NCI-H774 (cell line): ENCODE measurements around the gene PITHD1.
"Not testable (repeated sequence)": the region's sequence is repeated elsewhere in the genome, so short reads cannot be mapped to it uniquely, and the experiment has no call there.

Experiments
- DNase-seq: peaks from one replicate; lab custom pipeline; 2025; lab: John Stamatoyannopoulos, UW

PITHD1 gene

DNA sequence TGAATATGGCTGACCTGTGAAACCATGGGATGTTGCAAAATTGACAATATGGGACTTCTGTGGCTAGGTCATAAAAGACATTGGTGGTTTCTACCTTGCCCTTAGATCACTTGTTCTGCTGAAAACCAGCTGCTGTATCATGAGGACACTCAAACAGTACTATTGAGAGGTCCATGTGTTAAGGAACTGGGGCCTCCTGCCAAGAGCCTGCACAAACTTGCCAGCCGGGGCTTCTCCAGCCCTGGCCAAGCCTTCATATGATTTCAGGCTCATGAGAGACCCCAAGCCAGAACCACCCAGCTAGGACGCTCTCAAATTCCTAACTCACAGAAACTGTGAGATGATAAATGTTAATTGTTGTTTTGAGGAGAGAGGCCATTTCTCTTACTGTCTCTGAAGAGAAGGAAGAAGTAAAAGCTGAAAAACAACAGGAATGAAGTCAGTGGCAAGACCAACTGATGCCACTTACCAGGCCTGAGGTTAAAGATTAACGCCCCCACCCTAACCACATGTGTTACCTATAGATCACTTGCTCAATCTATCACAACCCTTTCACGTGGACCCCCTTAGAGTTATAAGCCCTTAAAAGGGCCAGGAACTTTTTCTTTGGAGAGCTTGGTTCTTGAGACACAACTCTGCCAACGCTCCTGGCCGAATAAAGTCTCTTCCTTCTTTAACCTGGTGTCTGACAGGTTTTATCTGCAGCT lies 3.9 kb upstream of the PITHD1 start:
- DNase-seq, result no peak

DNA sequence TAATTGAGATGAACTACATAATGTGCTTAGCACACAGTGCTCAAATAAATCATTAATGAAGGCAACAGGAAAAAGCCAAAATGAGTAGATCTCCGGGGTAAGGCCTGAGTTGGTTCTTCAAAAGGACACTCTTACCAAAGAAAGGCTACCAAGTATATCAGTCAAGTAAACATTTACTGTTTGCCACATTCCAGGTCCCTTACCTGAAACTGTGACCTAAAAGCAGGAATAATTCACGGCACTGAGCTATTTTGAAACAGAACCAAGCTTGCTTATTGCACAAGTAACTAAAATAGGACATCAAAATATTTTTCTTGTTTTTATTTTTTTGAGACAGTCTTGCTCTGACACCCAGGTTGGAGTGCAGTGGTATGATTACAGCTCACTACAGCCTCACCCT lies 2.0 kb upstream of the PITHD1 start:
- DNase-seq, result no peak

DNA sequence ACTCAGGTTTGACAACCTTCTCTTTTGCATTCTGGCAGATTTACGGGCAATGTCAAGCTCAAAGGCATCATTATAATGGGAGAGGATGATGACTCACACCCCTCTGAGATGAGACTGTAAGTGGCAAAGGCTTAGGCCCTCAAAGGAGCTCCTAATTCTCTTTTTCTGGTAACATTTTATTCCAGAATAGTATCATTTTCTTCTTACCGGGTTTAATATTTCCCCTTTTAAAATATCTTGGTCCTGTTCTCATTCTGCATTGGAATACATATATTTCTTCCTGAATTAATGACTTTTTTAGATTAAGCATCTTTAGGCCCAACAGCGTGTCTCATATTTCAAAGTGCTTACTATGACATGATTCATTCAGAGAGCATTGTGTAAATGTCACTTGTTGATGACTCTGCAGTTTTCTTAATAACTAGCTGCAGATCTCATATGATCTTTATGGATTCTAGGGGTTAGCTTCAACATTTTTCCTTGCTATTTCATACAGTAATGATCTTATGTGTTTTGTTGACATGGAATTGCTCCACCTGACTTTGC lies 1.7 kb downstream of the PITHD1 start:
- no peak for DNase-seq

DNA sequence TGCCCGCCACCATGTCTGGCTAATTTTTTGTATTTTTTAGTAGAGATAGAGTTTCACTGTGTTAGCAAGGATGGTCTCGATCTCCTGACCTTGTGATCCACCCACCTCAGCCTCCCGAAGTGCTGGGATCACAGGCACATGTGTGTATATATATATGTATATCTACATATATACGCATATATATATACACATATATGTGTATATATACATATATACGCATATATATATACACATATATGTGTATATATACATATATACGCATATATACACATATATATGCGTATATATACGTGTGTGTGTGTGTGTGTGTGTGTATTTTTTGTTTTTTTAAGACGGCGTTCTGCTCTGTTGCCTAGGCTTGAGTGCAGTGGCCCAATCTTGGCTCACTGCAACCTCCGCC lies 4.9 kb downstream of the PITHD1 start:
- DNase-seq, result not testable (repeated sequence)

DNA sequence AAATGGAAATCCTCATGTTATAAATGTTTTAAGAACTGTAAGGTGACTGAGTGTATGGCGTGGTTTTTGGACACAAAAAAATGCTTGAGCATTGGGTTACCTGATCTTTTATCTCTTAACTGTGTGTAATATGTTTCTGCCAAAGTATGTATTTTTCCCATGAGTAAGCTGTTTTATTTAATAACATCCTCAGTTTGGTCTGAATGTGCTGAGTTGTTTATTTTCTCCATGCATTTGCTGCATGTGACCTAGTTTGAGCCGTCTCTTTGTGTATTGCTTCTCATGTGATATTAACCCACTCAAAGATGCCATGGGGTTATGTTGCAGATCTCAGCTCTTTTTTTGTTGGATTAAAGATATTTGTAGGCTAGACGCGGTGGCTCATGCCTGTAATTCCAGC lies 6.6 kb downstream of the PITHD1 start:
- DNase-seq, result no peak

DNA sequence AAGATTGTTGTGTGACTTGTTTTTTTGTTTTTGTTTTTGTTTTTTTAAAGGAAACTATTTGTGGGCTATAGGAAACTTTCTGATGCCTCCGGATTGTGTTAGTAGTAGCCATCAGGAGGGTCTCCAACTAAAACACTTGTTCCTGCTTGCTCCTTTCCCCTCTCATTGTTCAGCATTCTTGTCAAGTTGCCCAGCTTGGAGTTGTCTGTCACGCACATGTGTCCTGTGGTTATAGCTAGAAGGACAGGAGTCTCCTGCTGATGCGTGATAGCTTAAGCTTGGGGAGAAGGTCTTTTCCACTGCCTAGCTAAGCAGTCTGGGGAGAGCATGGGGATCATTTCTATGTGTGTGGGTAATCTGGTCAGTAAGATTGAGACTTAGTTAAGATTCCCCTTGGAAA lies 9.5 kb downstream of the PITHD1 start:
- DNase-seq, result no peak

DNA sequence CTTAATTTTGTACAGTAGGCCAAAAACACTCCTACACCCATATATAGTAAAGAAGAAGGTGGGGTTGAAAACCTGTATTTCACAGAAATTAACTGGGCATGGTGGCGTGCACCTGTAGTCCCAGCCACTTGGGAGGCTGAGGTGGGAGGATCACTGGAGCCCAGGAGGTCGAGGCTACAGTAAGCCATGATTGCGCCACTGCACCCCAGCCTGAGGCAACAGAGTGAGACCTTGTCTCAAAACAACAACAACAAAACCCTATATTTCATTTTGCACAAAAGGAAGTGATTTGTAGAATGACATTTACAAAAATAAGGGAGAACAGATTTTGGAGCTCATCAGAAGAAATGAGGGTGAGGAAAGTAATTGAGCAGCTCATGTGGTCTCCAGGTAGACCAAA lies 10.5 kb downstream of the PITHD1 start:
- DNase-seq, result no peak

DNA sequence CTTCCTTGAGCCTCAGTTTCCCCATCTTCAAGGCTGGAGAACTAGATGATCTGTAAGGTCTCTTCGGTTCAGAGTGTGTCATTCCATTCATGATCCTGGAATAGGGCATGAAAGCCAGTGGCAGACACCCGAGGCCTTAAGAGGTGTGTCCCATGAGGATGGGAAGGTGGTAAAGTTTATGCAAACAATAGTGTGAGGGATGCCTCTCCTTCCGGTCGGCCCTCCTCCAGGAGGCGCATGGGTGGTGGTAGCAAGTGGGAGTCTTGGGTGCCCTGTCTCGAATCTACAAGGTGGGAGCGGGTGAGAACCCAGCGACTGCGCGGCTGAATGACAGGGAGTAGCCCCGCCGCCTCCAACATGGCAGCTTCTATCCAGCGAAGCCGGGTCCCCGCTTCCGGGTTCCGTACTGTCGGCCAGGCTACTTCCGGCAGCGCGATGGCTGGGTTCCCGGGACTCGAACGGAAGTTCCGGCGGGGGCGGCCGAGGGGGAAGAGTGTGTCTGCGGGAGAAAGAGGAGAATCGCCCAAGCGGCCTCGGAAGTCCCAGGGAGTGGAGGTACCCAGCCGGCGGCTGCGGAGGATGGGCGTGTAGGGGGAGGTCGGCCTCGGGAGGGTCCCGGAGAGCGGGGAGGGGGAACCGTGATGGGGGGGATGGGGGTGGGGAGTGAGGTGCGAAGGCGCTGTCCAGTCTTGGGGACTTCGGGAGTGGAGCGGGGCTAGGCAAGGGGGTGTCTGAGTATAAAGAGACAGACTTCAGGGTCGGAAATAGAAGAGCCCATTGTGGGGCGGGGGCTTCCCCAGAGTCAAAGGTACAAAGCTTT lies 12.7 kb downstream of the PITHD1 start, which contains the start of gene LYPLA2:
LYPLA2 (plus strand) TSS at position 450 of the 820 bp plus-strand sequence. CDS start 1,538 bp downstream, outside the sequence.
- peak; percentile 69 for DNase-seq

DNA sequence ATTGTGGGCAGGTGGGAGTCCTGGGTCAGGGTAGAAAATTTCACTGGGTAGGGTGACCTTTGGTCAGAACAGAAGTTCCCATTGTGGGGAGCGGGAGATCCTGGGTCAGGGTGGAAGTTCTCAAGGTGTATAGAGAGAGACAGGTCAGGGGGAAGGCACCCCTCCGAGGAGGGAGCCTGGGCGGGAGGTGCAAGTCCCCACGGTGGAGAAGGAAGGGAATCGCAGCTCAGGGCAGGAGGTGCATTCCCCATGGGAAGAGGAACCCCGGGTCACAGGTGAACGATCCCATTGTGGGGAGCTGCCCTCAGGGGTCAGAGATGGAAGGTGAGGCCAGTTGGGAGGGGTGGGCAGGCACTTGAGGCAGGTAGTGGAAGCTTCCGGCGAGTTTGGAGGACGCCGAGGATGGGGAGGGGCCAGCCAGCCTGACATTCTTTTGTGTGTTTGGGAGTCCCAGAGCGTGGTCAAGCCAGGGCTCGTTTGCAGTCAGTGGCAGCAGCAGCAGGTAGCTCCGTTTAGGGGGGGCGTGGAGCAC lies 13.4 kb downstream of the PITHD1 start:
- no peak for DNase-seq

DNA sequence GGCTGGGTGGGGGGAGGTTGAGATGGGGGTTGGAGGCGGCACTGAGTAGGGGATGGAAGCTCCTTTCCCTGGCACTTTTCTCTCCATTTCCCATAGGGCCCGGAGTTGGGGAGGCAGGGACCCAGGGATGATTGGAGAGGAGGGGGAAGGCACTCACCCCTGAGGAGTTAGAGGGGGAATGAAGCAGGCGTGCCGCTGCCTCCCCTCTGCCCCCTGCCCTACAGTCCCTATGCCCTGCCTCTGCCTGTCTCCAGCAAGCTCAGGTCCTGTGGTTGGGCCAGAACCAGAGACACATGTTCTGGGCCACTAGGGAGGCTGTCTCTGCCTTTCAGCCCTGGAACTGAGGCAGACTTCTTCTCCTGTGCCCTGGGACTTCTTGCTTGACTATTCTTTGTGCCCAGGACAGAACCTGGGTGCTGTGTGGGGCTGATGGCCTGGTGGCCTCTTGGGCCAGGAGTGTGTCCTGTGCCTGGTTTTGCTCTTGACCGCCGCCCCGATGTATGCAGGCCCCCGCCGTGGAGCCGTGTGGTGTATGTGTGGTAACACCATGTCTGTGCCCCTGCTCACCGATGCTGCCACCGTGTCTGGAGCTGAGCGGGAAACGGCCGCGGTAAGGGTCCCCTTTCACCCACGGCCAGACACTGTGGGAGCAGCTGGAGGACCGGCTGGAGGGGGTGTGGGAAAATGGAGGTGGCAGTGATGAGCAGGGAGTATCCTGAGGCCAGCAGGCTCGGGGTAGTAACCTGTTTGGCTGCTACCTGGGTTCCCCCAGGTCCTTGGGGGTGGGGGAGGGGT lies 14.1 kb downstream of the PITHD1 start:
- DNase-seq, result no peak

DNA sequence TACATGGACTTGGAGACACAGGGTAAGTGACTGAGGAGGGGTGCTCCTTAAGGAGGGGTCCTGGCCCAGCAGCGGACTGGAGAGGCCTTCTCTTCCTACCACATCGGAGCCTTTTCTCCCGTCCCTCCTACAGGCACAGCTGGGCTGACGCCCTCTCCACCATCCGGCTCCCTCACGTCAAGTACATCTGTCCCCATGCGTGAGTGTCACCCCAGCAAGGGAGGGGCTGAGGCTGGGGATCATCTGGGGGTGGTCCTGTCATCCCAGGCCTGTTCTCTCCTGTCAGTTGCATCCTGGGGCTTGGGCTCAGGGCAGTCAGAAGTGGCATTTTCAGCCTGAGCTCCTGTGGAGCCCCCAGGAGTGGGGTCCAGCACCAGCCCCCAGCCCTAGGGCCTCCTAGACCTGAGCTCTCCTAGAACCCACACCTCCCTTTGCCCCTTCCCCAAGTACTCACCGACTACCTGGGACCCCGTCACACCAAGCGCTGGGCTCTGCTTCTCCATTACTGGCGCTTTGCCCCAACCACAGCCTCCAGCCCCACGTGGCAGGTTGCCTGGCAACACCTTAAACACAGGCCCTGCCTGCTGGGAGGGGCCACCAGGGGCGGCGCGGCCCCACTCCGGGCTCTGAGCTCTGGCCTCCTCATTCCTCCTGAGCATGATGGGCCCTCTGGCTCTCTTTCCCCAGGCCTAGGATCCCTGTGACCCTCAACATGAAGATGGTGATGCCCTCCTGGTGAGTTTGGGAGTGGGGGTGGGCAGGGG lies 15.0 kb downstream of the PITHD1 start:
- no peak for DNase-seq

DNA sequence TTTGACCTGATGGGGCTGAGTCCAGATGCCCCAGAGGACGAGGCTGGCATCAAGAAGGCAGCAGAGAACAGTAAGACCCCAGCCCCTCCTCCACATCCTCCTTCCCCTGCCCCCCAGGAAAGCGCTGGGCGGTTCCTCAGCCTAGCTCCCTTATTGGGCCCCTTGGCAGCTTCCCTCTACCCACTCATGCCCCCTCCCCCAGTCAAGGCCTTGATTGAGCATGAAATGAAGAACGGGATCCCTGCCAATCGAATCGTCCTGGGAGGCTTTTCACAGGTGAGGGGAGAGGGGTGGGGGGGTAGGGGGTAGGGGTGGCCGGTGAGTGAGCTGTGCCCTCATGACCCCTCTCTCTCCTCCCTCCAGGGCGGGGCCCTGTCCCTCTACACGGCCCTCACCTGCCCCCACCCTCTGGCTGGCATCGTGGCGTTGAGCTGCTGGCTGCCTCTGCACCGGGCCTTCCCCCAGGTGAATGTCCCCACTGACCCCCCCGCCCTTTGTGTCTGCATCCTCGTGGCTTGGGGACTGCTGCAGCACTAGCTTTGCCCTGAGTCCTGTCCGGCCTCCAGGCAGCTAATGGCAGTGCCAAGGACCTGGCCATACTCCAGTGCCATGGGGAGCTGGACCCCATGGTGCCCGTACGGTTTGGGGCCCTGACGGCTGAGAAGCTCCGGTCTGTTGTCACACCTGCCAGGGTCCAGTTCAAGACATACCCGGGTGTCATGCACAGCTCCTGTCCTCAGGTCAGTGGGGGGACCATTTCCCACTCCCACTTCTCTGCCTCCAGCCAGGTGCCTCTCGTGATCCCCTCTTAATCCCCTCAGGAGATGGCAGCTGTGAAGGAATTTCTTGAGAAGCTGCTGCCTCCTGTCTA lies 15.9 kb downstream of the PITHD1 start:
- DNase-seq, result no peak

DNA sequence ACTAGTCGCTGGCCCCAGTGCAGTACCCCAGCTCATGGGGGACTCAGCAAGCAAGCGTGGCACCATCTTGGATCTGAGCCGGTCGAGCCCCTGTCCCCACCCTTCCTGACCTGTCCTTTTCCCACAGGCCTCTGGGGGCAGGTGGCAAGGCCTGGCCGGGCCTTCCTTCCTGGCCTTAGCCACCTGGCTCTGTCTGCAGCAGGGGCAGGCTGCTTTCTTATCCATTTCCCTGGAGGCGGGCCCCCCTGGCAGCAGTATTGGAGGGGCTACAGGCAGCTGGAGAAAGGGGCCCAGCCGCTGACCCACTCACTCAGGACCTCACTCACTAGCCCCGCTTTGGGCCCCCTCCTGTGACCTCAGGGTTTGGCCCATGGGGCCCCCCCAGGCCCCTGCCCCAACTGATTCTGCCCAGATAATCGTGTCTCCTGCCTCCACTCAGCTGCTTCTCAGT lies 16.5 kb downstream of the PITHD1 start:
- not testable (repeated sequence) for DNase-seq

DNA sequence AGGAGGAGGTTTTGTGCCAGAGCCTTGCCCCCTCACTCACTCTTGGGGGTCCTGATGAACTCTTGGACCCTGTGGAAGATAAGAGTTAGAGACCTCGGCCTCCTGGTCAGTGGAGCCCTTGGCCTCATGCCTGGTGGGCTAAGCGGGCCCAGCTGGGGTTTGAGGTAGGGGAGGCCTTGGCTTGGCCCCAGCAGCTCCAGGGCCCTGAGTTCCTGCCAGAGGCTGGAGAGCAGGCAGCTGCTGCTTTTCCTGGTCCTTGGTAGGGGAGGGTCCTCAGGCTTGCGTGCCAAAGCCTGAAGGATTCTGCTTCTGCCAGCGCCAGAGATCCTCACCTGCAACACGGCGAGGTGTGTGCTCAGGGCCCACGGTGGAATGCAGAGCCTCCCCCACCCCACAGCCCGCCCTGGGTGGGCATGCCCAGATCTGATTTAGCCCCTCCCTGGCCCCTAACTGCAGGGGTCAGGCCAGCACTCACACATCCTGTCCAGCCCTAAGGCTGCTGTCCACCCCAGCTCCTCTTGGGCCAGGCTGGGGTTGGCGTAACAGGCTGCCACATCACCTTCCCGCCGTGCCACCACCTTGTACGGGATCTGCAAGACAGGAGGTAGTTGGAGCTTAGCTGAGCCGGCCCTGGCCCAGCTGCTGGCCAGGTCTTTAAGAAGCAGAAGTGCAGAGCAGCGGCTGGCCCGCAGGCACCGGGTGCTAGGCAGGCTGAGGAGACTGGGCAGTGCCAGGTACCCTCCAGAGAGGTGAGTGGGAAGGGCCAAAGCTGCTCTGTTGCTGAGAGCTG lies 17.7 kb downstream of the PITHD1 start:
- DNase-seq, result no peak

DNA sequence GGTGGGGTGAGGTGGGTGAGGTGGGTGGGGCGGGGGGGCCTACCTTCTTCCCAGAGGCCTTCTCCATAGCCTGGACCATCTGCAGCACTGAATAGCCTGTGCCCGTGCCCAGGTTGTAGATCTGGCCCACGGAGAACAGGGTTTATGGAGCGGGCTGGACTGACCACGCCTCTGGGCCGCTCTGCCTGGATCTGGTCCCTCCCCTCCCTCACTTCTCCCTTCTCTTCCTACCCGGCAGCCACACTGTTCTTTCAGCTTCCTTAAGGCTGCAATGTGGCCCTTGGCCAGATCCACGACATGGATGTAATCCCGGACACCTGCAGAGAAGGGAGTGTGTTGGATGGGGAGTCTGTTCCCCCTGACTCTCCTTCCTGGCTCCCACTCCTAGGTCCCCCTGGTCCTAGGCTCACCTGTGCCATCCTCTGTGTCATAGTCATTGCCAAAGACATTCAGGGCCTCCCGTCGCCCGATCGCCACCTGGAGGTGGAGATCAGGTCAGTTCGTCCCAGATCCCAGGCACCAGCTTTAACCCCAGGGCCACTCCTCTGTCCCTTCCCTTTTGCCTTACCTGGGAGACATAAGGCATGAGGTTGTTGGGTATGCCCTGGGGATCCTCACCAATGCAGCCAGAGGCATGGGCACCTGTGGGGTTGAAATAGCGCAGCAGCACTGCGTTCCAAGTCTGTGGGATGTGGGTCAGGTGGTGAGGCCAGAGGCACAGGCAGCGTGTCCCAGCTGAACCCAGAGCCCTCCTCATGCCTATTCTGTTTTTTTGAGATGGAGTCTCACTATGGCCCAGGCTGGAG lies 18.5 kb downstream of the PITHD1 start:
- DNase-seq, result no peak

DNA sequence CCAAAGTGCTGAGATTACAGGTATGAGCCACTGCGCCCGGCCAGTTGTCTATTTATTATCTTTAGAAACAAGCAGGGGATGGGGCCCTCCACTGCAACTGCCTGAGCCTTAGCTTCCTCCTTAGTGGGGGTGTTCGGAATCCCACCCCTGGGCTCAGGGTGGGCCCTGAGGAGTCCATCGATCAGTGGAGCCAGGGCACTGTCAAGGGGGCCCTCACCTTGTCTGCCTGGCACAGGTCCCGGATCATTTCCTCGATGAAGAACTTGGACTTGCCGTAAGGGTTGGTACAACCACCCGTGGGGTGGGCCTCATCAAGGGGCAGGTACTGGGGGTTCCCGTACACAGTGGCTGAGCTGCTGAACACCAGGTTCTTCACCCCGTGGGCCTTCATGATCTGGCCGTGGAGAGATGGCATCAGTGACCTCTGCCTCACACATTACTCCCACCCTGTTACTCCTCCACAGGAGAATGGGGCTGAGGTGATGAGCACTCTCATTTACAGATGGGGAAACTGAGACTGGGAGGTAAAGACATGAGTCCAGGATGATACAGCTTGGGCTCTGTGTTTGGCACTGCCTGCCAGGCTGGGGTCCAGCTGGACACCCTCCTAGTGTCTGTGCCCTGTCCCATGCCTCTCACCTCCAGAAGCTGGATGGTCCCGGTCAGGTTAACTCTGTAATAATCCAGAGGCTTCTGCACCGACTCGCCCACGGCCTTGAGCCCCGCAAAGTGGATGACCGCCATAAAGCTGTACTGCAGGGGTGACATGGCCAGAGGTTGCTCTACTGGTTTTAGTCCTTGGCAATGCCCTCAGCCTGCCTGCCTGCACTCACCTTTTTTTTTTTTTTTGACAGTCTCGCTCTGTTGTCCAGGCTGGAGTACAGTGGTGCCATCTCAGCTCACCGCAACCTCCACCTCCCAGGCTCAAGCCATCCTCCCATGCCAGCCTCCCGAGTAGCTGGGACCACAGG lies 19.5 kb downstream of the PITHD1 start:
- no peak for DNase-seq

DNA sequence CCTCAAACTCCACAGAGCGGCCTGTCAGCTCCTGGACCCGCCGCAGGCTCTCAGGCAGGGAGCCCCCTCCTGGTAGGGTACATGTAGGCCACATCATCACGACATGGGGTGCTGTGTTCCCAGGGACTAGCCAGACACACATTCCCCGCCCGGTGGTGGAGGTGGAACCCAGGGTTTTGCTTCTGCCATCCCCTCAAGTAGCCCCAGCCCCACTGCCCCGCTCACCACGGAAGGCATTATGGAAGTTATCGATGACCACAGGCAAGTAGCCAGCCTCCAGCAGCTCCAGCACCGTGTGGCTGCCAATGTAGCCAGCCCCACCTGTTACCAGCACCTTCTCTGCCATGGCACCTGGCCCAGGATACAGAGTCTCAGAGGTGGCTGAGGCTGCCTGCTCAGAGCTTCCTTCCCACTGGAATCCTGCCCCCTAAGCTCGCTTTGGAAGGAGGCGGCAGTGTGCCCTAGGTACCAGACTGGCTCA lies 20.5 kb downstream of the PITHD1 start:
- no peak for DNase-seq
